CD4-positive, alpha-beta memory T cell (primary cell): ENCODE results near the gene IFIH1. TPM values are rescaled to one million over a fixed set of nuclear protein-coding genes. Genes with fewer than 3 reads are reported as not detected.

Experiments used
- CTCF ChIA-PET: fragments of 350-600 bp; sonication (Branson Sonifier 250); formaldehyde crosslinking; loops from one replicate; lab custom pipeline; 2021; ENCODE audit warnings: inconsistent platforms; ENCODE audit not compliant: partially characterized antibody; lab: Charles Lee
- POLR2A ChIA-PET: fragments of 350-600 bp; sonication (Branson Sonifier 250); formaldehyde crosslinking; loops from one replicate; lab custom pipeline; 2021; ENCODE audit not compliant: partially characterized antibody; lab: Charles Lee
- DNase-seq, 5 donors: peaks; one replicate each; pipeline versions ENCODE4 v3.0.0 to v3.0.0-alpha.2; 2020 to 2022; ENCODE audit warnings: mixed read lengths in 1 of 5
- H3K27ac ChIP-seq: one replicate; pipeline ENCODE4 v1.7.0; 2013; ENCODE audit warnings: low read depth, low read length
- H3K27me3 ChIP-seq: 2 replicates; pipeline ENCODE4 v1.7.0; 2013; ENCODE audit warnings: mild to moderate bottlenecking, low read length, moderate library complexity; ENCODE audit not compliant: insufficient read depth
- H3K36me3 ChIP-seq: 2 replicates; pipeline ENCODE4 v1.7.0; 2013; ENCODE audit warnings: mild to moderate bottlenecking, low read length, moderate library complexity; ENCODE audit not compliant: insufficient read depth
- H3K4me1 ChIP-seq: 2 replicates; pipeline ENCODE4 v1.7.0; 2013; ENCODE audit warnings: mild to moderate bottlenecking, low read length, moderate library complexity; ENCODE audit not compliant: insufficient read depth
- H3K4me3 ChIP-seq, 2 donors: one replicate each; pipeline ENCODE4 v1.7.0; 2013; ENCODE audit warnings: low read length in 2 of 2, mild to moderate bottlenecking in 1 of 2
- H3K9me3 ChIP-seq, 2 donors: one replicate each; pipeline ENCODE4 v1.7.0; 2013; ENCODE audit warnings: low read length in 2 of 2, control low read depth in 1 of 2; ENCODE audit not compliant: control insufficient read depth in 1 of 2
- H3K27ac Mint-ChIP-seq, 7 donors: one replicate each; pipeline ENCODE4 v1.8.0; 2020 to 2021; ENCODE audit warnings: mixed read lengths in 7 of 7, mild to moderate bottlenecking in 6 of 7, inconsistent platforms in 3 of 7, moderate library complexity in 3 of 7
- H3K27me3 Mint-ChIP-seq, 2 donors: one replicate each; pipeline ENCODE4 v1.8.0; 2020 to 2021; ENCODE audit warnings: mixed read lengths in 2 of 2
- H3K36me3 Mint-ChIP-seq, 2 donors: one replicate each; pipeline ENCODE4 v1.8.0; 2020 to 2021; ENCODE audit warnings: mixed read lengths in 2 of 2, inconsistent platforms in 1 of 2, mild to moderate bottlenecking in 1 of 2
- H3K4me1 Mint-ChIP-seq, 4 donors: one replicate each; pipeline ENCODE4 v1.8.0; 2020 to 2021; ENCODE audit warnings: mixed read lengths in 4 of 4, mild to moderate bottlenecking in 1 of 4
- H3K4me3 Mint-ChIP-seq, 8 donors: one replicate each; pipeline ENCODE4 v1.8.0; 2020 to 2021; ENCODE audit warnings: mixed read lengths in 8 of 8, mild to moderate bottlenecking in 7 of 8, moderate library complexity in 6 of 8, inconsistent platforms in 3 of 8
- H3K9me3 Mint-ChIP-seq, 8 donors: one replicate each; pipeline ENCODE4 v1.8.0; 2020 to 2021; ENCODE audit warnings: mixed read lengths in 8 of 8, mild to moderate bottlenecking in 5 of 8, inconsistent platforms in 3 of 8, moderate library complexity in 1 of 8
- intact Hi-C: fragments of 100-400 bp; cut with micrococcal nuclease; formaldehyde crosslinking; loops from one replicate; pipeline ENCODE4 v1.15.1; 2023
- polyA plus RNA-seq, 2 donors: library from polyadenylated mRNA; unstranded; fragments of 300-500 nt; fragmentation: Illumina TruSeq; gene quantifications; one replicate each; pipeline ENCODE4 v1.2.3, GENCODE V29; 2021
- total RNA-seq, 2 experiments: library from RNA; stranded (reverse); gene quantifications; one replicate each; pipeline ENCODE4 v1.2.3, GENCODE V29; 2021

IFIH1 gene
- total and polyA plus RNA-seq, 4 experiments from 2014 or later: 13.1 to 31.2 (median 27.1) TPM

DNA sequence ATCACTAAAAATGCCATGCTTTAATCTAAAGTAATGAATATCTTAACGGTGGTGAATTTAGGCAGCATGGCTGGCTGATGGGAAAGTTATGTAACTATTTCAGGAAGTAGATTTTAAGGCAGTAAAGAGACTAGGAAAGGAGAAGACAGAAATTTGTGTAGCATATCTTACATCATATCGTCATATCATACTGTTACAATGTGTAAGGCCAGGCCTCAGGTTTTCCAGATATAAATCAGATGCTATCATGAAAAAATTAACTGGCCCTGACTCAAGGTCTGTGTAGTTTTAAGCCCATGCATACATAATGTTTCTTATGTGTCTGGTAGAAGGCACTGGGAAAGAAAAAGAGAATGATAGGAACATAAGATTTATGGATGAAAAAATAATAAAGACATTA is 66.3 kb downstream of the IFIH1 start:
- DNase-seq: no peak
- no peak overlapping the region for H3K4me3 ChIP-seq
- no peaks in the 10 kb centered on the region for H3K36me3 ChIP-seq
- no peaks in the 10 kb centered on the region for H3K4me1 Mint-ChIP-seq
- no peak overlapping the region for H3K27ac ChIP-seq
- H3K9me3 Mint-ChIP-seq: peaks cover 0 to 3% (median 0%) of the 10 kb centered on the region in 8 donors
- no peaks in the 10 kb centered on the region for H3K36me3 Mint-ChIP-seq
- no peak overlapping the region for H3K27ac Mint-ChIP-seq
- intact Hi-C loops: no loop called here
- peaks cover 0 to 8% of the 10 kb centered on the region in 2 donors for H3K27me3 Mint-ChIP-seq
- no peaks in the 10 kb centered on the region for H3K4me1 ChIP-seq
- CTCF ChIA-PET: interaction anchor here (1.2 to 1.6 kb wide), 2 partner anchors 30 to 46 kb away, joined by 3 to 5 read pairs; no protein-coding TSS in a partner anchor
- H3K9me3 ChIP-seq: no peaks in the 10 kb centered on the region
- H3K4me3 Mint-ChIP-seq: no peak overlapping the region
- no peaks in the 10 kb centered on the region for H3K27me3 ChIP-seq
- POLR2A ChIA-PET: no interaction called here

DNA sequence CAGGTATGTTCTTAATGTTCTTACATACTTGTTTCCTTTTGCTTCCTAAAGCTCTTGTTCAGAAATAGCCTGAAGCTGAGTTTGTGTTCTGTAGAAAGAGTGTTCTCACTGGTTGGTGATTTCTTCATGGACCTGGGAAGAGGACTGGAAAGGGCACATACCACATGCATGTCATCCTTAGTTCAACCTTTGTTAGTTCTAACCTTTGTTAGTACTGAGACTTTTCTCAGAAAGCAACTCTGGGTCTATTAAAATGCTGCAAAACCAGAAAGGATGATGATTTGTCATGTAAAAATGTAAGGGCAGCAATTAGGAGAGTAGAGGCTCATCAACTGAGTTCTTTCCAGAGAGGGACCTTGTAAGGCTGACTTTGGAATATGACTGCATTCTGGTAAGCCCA is 72.7 kb downstream of the IFIH1 start:
- no peak for DNase-seq
- POLR2A ChIA-PET: no interaction called here
- no peak overlapping the region for H3K4me3 Mint-ChIP-seq
- Histone ChIP-seq H3K9me3 (no peaks in the 10 kb centered on the region), H3K4me1 (no peaks in the 10 kb centered on the region), H3K4me3 (no peak overlapping the region), H3K27ac (no peak overlapping the region), H3K27me3 (no peaks in the 10 kb centered on the region), H3K36me3 (no peaks in the 10 kb centered on the region)
- H3K27ac Mint-ChIP-seq: no peak overlapping the region
- intact Hi-C loops: no loop called here
- peaks cover 0 to 3% (median 0%) of the 10 kb centered on the region in 8 donors for H3K9me3 Mint-ChIP-seq
- H3K36me3 Mint-ChIP-seq: no peaks in the 10 kb centered on the region
- no peaks in the 10 kb centered on the region for H3K4me1 Mint-ChIP-seq
- CTCF ChIA-PET: interaction anchor here (1.5 kb wide), 1 partner anchor 24 kb away, joined by 5 read pairs; no protein-coding TSS in a partner anchor
- H3K27me3 Mint-ChIP-seq: peaks cover 8 to 12% of the 10 kb centered on the region in 2 donors

DNA sequence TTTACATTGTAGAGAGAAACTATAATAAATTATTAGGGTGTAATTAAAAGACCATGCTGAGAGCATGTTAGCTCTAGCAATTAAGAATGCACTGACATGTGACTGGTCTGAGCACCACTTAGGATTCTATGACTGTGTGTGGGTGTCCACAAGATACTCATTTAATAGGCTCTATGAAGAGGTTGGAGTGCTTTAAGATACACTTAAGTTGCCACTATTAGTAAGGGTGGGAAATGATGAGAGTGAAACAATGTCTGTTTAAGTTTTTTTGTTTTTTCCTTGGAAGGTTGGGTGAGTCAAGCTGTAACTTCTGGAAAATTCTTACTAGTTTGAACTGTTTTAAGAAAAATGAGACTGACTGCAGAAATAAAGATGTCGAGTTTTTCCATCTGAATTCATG is 73.4 kb downstream of the IFIH1 start:
- ChIA-PET CTCF (interaction anchor here (1.1 kb wide), 1 partner anchor 23 kb away, joined by 3 read pairs; no protein-coding TSS in a partner anchor), POLR2A (no interaction called here)
- Mint-ChIP-seq H3K9me3 (peaks cover 0 to 2% (median 0%) of the 10 kb centered on the region in 8 donors), H3K4me1 (no peaks in the 10 kb centered on the region), H3K27me3 (peaks cover 13 to 15% of the 10 kb centered on the region in 2 donors), H3K36me3 (no peaks in the 10 kb centered on the region), H3K27ac (no peak overlapping the region), H3K4me3 (no peak overlapping the region)
- Histone ChIP-seq H3K9me3 (no peaks in the 10 kb centered on the region), H3K27me3 (no peaks in the 10 kb centered on the region), H3K4me1 (no peaks in the 10 kb centered on the region), H3K4me3 (no peak overlapping the region), H3K36me3 (no peaks in the 10 kb centered on the region), H3K27ac (no peak overlapping the region)
- intact Hi-C loops: no loop called here
- no peak for DNase-seq

DNA sequence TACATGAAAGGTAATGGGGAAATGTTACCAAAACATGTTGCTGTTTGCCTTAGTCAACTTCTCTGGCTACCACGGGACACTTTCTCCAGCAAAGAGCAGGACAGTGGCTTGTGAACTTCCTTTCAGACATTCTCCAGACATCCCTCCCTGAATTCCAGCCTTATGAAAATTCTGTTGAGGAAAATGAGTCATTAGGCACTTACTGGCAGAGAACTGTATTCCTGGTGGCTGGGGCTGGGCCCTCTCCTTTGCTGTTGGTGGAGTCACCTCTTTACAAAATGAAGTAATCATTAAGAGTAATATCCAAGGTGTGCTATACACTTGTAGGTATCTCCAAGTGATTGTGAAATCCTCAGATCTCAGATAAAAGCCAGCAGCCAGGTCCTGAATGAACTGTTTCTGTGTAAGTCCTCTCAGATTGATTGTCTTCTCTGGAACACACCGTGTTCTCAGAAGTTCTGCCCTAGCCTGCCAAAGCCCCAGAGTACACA is 73.9 kb downstream of the IFIH1 start:
- Mint-ChIP-seq H3K27me3 (peaks cover 15 to 16% of the 10 kb centered on the region in 2 donors), H3K36me3 (no peaks in the 10 kb centered on the region), H3K4me1 (no peaks in the 10 kb centered on the region), H3K9me3 (peaks cover 0 to 2% (median 0%) of the 10 kb centered on the region in 8 donors), H3K4me3 (no peak overlapping the region), H3K27ac (no peak overlapping the region)
- intact Hi-C loops: no loop called here
- Histone ChIP-seq H3K9me3 (no peaks in the 10 kb centered on the region), H3K27ac (no peak overlapping the region), H3K4me1 (no peaks in the 10 kb centered on the region), H3K36me3 (no peaks in the 10 kb centered on the region), H3K27me3 (no peaks in the 10 kb centered on the region), H3K4me3 (no peak overlapping the region)
- CTCF ChIA-PET: interaction anchor here (1.1 kb wide), 1 partner anchor 23 kb away, joined by 3 read pairs; no protein-coding TSS in a partner anchor
- POLR2A ChIA-PET: no interaction called here
- no peak for DNase-seq

DNA sequence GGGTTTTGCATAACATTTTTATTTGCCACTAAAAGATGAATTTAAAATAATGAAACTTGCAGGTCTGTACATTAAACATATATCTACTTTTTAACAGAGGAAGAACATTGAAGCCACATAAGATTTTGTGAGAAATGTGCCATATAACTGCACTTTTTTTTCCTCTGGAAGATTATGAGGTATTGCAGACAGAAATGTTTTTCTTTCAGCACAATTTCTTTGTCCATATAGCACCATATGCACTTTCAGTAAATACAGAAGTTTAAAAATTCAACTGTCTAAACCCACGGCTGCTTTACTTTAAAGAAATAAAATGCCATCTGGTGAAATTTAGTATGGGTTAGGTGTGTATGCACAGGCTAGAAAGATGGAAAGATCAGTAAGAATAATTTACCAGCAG is 74.8 kb downstream of the IFIH1 start:
- ChIA-PET CTCF (interaction anchor here (0.9 kb wide), 1 partner anchor 90 kb away, joined by 3 read pairs; no protein-coding TSS in a partner anchor), POLR2A (no interaction called here)
- no peak for DNase-seq
- Histone ChIP-seq H3K9me3 (no peaks in the 10 kb centered on the region), H3K36me3 (no peaks in the 10 kb centered on the region), H3K4me1 (no peaks in the 10 kb centered on the region), H3K27me3 (no peaks in the 10 kb centered on the region), H3K27ac (no peak overlapping the region), H3K4me3 (no peak overlapping the region)
- intact Hi-C loops: no loop called here
- Mint-ChIP-seq H3K4me1 (no peaks in the 10 kb centered on the region), H3K36me3 (no peaks in the 10 kb centered on the region), H3K9me3 (no peaks in the 10 kb centered on the region), H3K4me3 (no peak overlapping the region), H3K27ac (no peak overlapping the region), H3K27me3 (peaks cover 16% of the 10 kb centered on the region in 2 donors)

DNA sequence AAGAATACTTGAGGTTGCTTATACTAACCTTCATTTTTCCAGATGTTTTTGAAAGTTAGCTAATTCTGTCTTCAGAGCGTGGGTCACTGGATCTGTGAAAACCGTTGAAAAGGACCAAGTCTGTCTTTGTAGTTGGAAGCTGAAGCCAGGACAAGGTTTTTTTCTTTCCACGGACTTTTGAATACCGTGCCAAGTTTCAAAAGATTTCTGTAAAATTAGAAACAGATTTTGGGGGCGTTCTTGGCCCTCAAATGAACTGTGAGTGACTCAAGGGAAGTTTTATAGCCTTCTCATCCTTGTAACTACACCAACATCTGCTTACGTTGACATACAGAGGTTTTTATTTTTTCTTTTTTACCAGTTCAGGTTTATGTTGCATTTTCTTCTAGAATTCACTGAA is 75.2 kb downstream of the IFIH1 start, which contains the start of gene FAP:
TSS of gene FAP (minus strand) at position 152 of the 400 bp plus-strand sequence. CDS start at position 34, 118 bp downstream.
- Histone ChIP-seq H3K4me1 (no peaks in the 10 kb centered on the region), H3K4me3 (no peak within 1 kb of the TSS), H3K9me3 (no peaks in the 10 kb centered on the region), H3K27ac (no peak within 1 kb of the TSS), H3K36me3 (no peaks in the 10 kb centered on the region), H3K27me3 (no peaks in the 10 kb centered on the region)
- Mint-ChIP-seq H3K4me3 (no peak within 1 kb of the TSS), H3K27ac (no peak within 1 kb of the TSS), H3K36me3 (no peaks in the 10 kb centered on the region), H3K9me3 (no peaks in the 10 kb centered on the region), H3K4me1 (no peaks in the 10 kb centered on the region), H3K27me3 (peaks cover 16% of the 10 kb centered on the region in 2 donors)
- POLR2A ChIA-PET: no interaction called here
- CTCF ChIA-PET: interaction anchor here (0.9 to 2.4 kb wide), 2 partner anchors 23 to 90 kb away, joined by 3 to 18 read pairs; no protein-coding TSS in a partner anchor
- no peak for DNase-seq
- intact Hi-C loops: no loop called here

DNA sequence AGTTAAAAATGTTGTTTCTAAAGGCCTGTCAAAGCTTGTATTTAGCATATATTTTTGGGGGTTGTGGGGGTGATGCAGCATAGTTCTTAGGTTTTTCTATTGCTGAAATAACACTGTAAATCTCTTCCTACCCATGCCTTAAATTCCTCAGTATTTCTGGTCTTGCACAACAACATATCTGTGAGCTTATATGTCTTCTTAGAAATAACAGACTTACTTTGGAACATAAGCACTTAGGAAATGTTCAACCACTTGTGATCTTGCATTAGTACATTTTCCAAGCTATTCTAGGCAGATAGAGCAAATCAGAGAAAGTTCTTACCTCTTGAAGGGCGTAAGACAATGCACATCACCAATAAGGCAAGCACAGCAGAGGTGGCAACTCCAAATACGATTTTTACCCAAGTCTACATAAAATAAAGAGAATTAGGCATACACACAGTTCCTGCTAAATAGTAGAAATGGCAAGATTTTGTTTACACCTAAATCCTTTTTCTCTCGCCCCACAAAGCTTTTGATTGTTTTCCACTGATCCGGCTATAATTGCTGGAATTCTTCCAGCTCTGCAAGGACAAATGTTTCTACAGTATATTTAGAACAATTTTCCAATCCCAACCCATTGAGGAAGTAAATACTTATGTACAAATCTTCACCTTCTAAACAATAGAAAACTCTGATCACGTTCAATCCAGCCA is 75.8 kb downstream of the IFIH1 start:
- Histone ChIP-seq H3K4me3 (no peak overlapping the region), H3K4me1 (no peaks in the 10 kb centered on the region), H3K27me3 (no peaks in the 10 kb centered on the region), H3K36me3 (no peaks in the 10 kb centered on the region), H3K9me3 (no peaks in the 10 kb centered on the region), H3K27ac (no peak overlapping the region)
- Mint-ChIP-seq H3K27ac (no peak overlapping the region), H3K9me3 (no peaks in the 10 kb centered on the region), H3K4me1 (no peaks in the 10 kb centered on the region), H3K27me3 (peaks cover 14 to 16% of the 10 kb centered on the region in 2 donors), H3K4me3 (no peak overlapping the region), H3K36me3 (no peaks in the 10 kb centered on the region)
- no peak for DNase-seq
- intact Hi-C loops: no loop called here
- ChIA-PET POLR2A (no interaction called here), CTCF (interaction anchor here (0.9 to 2.4 kb wide), 2 partner anchors 22 to 90 kb away, joined by 3 to 18 read pairs; no protein-coding TSS in a partner anchor)
